ENCODE data around the gene ELP5. TPM values are rescaled to one million over a fixed set of nuclear protein-coding genes. Genes with fewer than 3 reads are reported as not detected.
"Not testable (repeated sequence)": the region's sequence is repeated elsewhere in the genome, so short reads cannot be mapped to it uniquely, and the experiment has no call there.

Gene ELP5
- polyA plus RNA-seq, 3 donors: 53.8 to 63.4 (median 57.1) TPM

DNA sequence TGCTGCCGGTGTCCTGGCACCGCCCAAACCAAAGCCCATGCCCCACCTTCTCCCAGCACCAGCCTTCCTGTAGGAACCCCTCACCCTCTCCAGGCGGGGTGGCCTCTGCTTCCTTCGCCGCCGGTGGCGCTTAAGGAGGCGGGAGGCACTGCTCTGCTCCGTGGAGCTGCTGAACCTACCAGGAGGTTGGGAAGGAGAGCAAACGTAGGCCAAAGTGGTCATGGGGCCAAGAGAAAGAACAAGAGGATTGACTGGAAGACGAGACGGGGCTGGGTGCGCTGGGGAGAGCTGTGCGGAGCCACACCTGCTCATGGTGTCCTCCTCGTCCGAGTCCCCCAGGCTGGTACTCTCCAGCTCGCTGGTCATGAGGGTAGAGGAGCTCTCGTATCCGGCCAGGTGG, 22.5 kb upstream of the ELP5 start:
- no peak for DNase-seq

DNA sequence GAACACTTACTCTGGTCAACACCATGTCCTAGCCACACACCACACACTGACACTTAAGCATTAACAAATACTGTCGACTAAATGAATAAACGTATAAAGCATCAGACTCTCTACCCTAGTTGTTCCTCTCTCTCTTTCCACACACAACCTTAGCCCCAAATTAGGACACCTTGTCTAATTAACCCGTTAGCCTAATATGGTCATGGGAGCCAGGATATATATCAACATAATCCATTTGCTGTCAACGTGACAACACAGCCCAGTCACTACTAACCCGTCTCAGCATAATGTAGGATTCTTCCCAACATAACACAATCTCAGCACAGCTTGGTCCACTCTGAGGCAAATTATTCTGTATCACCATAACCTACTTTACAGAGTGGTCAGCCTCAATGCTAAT, 19.9 kb upstream of the ELP5 start:
- no peak for DNase-seq

DNA sequence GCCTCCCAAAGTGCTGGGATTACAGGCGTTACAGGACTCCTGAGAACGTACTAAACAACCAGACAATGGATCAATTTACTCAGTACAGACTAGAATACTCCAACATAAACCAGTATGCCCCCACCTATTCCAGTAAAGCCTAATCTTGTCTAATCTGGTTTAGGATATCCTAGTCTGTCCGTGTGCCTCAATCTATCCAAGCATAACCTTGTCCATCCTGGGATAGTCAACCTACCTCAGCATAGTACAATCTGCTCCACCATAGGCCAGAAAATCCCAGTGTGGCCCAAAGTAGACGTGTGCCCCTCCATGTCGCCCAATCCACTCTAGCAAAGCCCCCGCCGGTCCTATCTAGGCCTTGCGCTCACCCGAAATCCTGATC, 18.3 kb upstream of the ELP5 start:
- no peak for DNase-seq

DNA sequence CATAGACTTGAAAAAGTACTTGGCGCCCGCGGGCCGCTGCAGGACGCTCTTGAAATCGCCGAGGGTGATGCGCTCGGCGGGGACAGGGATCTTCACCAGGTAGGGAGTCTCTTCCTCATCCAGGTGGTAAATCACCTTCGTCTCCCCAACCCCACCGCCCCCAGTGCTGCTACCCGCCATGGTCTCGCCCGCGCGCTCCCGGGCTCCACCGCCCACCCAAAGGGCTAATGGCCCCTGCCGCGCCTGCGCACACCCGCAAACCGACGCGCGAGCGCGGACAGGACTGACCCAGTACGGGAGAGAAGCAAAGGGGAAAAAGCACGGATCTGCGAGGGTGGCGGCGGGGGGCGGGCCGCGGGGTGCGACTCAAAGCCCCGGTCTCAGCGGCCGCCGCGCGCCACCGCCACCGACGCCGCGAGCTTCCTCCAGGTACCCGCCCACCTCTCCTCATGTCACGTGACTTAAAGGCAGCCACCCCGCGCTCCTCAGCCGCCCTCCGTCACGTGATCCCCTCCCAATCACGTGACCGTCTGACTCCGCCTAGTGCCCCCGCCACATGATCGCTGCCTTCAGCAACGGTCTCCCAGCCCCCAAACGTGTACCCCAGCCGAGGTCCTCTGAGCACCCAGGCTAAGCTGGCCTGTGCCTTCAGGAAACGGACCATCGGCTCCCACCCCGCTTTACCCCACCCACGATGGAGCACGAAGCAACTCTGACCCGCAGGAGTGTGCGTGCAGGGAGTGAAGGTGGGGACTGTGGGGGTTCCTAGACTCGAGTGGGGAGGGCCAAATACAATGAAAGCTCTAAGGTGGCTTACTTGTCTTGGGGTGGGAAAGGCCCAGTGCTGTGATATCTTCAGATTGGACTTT, 17.7 kb upstream of the ELP5 start, which contains the start of gene DVL2:
Gene DVL2 (minus strand): TSS at position 435 of the 869 bp plus-strand sequence. CDS start 255 bp downstream, at position 180.
- DNase-seq: peak; percentile 95

DNA sequence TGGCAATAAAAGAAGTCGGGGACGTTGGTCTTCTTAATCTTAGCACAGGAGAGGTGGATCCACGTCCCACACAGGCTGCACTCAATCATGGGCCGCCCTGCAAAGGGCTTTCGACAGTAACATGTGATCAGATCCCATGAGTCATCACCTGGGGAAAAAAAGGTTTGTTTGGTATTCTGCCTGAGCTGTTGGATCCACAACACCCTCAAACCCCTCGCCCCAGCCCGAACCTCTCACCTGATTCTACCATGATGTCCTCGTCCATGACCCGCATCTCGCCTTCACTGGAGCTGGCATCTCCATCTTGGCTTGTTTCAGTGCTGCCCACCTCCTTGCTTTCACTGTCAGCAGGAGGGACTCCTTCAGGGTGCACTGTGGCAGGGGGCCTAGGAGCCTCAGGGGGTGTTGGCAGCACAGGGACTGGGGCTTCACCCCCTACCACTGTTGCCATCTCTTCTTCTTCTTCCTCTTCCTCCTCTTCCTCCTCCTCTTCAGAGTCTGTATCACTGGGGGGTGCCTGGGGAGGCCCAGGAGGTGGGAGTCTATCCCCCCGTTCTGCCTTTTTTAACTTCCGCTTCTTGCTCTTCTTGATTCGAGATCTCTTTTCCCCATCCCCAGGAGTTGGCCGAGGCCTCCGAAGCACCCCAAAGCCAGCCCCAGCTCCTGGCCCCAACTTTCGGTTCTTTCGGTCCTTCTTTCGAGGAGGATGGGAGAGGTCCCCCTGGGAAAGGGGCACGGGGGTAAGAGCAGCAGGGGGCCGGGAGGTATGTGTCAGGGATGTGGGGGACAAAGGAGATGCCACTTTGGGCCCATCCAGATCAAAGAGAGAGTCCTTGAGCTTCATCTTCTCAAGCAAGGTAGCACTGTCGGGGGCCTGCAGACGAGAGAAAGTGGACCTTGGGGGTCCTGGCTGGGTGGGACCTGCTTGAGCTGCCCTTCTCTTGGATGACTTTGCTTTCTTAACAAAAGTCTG, 16.0 kb upstream of the ELP5 start:
- no peak for DNase-seq

DNA sequence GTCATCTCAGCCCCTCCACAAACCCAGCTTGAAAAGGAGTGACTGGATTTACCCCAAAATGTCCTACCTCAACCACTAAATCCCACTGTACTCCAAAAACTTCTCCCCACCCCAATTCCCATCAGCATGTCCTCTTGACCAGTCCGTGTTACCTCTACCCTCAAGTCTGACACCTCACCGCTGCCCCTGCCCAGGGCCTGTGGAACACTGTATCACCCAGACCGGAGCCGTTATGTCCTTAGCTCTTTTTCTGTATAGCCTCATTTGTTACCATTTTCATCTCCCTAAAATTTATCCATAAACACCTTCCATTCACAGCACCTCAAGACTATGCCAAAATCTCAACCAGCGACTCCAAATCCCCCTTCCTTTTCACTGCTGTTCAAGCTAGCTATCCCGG, 15.2 kb upstream of the ELP5 start:
- DNase-seq: no peak

DNA sequence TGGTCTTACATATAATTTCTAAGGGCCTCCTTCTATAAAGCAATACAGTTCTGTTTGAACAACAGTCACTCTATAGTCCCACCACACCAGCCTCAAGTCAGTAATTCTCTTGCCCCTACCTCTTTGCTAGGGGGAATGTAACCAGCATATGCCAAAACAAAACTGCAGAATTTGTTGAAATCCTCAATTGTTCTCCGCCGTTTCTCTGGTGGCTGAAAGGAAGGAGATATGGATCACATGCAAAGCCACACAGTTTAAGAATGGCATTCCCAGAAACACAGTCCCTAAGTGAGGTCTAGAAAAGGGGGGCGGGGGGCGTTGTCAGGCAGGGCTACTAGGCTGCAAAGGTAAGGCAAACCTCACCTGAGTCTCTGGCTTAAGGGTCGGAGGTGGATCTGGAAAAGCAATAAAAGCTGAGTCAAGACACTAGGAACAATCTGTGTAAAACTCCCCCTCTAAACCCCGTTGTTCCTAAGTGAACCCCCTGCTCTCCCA, 14.7 kb upstream of the ELP5 start:
- DNase-seq: no peak

DNA sequence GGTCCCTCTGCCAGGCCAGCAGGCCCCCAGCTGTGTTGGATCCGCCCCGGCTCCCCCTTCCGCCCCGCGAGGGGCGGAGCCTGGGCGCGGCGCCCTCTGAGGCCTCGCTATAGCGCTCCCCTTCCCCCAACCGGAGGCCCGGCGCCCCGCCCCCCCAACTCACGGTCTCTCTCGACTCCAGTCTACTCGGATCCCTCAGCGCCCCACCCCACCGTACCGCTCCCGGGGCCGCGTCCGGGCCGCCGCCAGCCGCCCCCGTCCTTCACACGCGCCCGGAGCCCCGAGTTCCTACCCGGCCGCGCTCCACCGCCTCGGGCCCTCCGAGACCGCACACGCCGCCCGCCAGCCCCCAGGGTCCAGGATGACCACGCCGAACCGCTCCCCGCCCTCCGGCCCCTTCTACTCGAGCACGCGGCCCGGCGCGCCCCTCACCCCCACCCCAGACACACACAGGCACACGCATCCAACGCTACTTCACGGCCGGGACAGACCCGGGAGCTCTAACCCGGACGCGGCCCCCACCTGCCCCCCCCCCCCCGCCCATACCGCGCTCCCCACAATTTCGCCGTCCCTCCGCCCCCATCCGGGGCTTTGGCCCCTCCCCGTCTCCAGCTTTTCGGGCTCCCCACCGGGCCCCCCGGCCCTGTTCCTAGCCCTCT, 14.1 kb upstream of the ELP5 start:
- DNase-seq: no peak

DNA sequence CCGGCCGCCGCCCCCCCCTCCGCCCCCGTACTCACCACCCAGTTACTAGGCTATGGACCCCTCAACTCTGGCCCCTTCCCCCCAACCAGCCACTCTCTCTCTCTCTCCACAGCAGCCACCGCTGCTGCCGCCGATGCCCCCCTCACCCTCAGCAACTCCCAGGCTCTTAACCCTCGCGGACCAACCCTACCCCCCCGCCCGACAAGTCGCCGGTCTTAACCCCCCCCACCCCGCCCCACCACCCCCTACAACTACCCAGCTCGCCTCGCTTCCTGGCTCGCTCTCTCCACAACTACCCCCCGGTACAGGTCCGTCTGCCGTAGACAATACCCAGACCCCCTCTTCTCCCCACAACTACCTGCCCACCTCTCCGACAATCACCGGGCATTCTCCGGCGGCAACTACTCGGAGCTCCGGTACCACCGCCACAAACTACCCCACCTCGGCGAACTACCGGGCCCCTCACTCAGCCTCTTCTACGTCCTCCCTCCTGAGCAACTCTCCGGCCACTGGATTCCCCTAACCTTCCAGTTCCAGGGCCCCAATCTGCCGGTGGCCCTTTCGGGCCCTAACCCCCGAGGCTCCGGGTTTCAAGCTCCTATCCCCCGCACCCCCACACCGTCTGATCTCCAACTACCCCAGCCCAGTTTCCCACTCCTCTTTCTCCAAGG, 13.5 kb upstream of the ELP5 start:
- DNase-seq: no peak

DNA sequence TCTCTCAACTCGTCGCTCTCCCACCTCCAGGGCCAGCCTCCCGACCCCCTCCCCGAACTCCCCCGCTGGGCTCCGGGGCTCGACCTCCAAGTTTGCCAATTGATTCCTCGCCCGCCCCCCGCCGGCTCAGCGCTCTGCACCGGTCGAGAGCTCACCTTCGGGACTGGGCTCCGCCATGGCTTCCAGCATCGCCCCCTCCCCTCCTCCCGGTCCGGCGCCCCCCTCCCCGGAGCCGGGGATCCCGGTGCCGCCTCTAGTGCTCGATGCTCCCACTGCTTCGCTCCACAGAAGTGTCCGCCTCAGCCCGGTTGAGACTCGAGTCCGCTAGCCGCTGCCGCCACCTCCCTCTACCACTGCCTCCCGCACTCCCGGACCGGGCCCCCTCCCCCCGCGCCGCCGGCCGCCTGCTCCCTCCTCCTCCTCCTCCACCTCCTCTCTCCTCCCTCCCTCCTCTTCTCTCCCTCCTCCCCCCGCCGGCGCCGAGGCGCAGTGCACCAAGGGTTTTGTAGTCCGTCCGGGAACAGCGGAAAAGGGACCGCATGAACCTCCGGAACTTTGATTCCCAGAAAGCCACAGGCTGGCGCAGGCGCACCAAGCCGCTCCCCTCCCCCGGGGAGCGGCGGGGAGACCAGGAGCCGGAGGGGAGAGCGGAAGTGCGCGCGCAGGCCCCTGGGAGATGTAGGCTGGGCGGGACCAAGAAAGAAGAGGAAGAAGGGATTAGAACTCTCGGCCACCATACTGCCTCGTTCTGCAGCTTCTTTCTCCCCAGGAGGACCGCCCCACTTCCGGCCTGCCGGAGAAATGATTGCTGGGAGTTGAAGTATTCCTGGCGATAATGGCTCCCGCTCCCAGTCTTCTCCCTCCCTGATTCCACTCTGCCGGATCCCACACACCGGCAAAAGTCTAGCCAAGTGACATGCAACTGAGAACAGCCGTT, 12.7 kb upstream of the ELP5 start, which contains the start of gene PHF23:
Gene PHF23 (minus strand): TSS at position 367 of the 937 bp plus-strand sequence. CDS start 178 bp downstream, at position 189.
- DNase-seq: peak; percentile 100

DNA sequence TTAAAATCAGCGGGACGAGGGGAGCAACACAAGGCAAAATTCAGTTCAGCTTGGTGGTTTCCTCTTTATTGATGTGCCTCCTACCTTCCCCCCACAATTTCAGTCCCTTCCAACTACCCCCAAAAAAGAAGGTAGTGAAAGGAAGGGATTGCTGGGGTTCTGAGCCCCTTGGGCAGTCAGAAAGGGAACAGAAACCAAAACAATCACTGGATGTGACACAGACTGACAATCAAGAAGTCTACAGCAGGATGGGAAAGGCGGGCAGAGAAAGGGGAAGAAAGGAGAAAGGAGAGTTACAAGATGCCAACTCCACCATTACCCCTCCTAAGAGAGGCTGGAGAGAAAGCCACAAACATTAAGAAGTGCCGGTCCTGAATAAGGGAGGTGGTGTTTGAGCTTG, 11.6 kb upstream of the ELP5 start:
- no peak for DNase-seq

DNA sequence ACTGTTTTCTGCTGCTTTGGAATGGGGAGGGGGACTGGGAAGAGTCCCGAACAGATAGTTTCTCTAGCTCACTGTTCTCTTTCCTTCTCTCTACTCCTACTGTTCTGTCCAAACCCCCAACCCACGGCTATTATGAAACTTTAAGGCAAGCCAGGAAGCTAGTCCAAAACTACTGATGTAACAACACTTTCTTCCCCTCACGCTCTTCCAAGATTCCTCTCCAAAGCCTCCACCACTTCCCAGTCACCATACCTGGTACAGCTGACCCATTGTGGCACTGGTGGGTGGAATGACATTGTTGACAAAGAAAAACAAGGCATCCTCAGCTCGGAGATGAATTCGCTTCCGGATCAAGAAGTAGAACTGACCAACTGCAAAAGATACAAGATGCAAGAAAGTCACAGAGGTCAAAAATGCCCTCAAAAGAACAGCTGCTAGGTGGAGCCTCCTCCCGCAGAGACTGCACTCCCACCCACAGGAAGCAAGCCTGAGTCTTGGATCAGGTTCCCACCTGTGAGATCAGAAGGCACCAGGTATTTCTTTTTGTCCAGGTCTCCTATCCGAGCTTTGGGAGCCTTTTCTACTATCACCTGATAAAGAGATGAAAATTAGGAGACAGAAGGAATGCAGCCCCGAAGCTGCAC, 10.8 kb upstream of the ELP5 start:
- DNase-seq: no peak

DNA sequence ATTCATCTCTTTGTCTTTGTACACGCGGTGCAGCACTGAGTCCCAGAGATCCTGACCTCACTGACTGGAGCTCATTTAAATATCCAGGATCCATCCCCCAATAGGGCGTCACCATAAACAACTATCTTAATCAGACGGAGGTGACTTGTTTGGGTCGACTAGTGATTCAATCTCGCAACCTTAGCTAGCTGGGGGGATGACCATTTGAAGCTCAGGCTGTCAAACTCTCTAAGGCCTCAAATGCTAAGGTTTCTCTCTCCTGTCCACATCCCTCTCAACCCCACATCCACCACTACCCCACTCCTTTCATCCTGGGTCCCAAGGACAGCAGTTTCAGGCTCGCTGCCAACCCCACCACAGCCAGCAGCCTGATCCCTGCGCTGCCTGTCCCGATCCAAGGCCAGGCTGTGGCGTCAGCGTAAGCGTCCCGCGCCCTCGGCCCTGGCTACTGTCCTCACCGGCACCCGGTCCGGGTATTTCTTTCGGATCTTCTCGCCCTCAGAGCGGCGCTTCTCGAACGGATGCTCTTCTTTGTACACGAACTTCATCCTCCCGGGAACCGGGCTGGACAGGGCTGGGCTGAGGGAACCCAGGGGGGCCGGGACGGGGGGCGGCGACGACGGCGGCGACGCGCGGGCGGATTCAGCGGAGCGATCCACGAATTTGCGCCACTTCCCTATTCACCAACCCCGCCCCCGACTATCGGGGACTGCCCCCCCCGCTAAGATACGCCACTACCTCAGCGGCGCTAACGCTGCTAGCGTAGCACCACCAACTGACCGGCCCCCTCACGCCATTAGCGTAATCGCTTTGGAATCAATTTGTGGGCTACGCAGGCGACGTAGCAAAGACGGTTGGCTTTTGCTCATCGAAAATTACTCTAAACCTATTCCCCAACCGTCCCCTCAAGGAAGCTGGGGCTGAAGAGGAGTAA, 10.0 kb upstream of the ELP5 start, which contains the start of gene GABARAP:
Gene GABARAP (minus strand): TSS at position 667 of the 934 bp plus-strand sequence. CDS start 119 bp downstream, at position 548.
- DNase-seq: peak; percentile 94

DNA sequence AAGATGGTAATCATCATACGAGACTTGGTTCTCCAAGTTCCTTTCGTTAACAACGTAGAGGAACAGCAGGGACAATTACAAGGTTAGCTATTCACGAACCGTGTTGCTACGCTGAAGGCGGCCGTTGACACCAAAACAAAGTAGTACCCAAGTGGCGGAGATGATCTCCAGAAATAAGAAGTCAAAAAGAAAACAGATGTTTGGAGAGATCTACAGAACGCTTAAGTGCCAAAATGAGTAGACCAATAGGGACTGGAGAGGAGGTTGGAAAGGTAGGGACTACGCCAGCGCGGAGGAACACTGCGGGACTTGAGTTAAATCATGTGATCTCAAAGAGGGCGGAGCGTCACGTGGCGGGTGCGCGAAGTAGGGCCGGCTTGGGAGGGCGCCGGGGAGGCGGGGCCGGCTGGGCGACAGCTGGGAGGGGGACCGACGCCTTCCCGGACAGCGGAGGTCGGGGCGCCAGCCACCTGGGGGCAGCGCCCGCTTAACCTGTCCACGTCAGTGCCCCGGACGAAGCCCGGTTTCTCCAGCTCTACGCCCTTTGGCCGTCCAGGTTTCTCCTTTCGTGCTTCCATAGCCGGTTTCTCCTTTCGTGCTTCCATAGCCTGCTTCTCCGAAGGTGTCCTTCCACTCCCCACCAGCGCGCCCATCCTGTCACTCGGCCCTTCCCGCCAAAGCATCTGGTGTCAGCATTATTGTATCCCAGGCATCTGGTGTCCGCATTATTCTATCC, 9.1 kb upstream of the ELP5 start:
- peak; percentile 96 for DNase-seq

DNA sequence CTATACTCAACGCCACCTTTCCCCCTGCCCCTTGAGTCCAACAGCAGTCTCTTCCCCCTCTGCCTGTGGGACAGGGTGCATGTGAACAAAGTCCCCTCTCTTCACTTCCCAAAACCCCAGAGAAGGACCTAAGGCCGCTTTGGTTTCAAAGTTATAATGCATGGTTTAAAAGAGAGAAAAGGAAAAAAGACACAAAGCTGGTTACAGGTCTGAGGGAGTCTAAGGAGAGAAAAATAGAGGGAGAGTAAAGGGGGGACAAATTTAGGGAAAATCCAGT, 8.6 kb upstream of the ELP5 start:
- no peak for DNase-seq

DNA sequence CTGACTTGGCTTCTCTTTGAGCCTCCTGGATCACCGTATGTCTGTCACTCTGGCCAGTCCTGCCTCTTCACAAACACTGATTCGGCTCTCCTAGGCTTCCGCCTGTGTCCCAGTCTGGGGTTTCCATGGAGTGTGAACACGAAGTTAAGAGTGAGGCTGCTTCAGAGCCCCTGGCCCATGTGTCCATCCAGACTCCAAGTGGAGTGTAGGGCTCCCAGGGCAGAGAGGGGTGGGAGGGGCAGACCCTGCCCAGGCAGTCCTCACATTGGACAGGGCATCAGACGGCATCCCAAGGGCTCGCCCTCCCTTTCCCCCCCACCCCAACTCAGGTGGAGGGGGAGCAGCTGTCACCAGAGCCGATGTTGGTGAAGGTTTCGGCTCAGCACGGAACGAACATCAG, 8.2 kb upstream of the ELP5 start:
- not testable (repeated sequence) for DNase-seq

DNA sequence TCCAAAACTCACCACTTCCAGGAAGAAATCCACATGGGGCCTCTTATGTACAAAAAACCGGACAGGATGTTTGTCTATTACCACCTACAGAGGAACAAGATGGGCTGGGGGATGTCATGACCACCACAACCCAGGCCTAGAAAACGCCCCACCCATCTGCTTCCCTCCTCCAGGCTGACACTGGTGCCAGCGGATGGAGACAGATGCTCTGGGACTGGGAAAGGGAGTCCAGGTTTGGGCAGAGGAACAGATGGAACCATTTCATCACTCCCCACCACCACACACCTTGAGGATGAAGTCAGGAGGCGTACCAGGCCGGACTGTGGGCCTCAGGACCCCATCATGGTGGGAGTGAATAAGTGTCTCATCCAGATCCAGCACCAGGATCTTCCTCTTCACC, 5.2 kb upstream of the ELP5 start:
- DNase-seq: no peak

DNA sequence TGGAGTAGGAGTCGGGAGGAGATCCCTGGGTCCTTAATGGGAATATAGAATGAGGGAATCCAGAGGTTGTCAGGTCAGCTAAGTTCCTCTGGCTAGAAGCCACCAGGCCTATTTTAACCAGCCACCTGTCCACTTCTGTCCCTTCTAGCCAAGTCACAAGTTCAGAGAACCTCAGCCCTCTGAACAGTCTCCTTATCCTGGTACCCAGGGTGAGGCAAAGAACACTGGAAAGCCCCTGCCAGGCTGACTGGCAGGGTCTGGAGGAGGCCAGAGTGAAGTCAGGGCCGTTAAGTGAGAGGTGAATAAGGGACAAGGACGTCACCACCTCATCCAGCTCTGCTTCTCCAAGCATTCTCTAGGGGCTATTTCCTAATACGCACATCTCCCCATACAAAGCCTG, 3.2 kb upstream of the ELP5 start:
- DNase-seq: no peak

All from renal pelvis (tissue), 4 donors.